Keratinocyte (primary cell): ENCODE measurements around the gene TXNDC17. TPM values are rescaled to one million over a fixed set of nuclear protein-coding genes. Genes with fewer than 3 reads are reported as not detected.
A peak's percentile ranks its signal among the peaks of the same experiment; 100 is the strongest.
"Not testable (repeated sequence)": the region's sequence is repeated elsewhere in the genome, so short reads cannot be mapped to it uniquely, and the experiment has no call there.

Source experiments
- DNase-seq: peaks from one replicate; pipeline ENCODE4 v3.0.0-alpha.2; 2011; ENCODE audit warnings: low read depth, missing footprints, low spot score
- FAIRE-seq: peaks from 2 replicates; lab custom pipeline; 2011; peaks lifted over from hg19 to GRCh38; lab: Jason Lieb, UNC
- H2AFZ ChIP-seq: 2 replicates; pipeline ENCODE4 v1.6.0; 2012; ENCODE audit warnings: low read length, control low read depth, inconsistent platforms; ENCODE audit not compliant: control insufficient read depth
- H3K27ac ChIP-seq: 2 replicates; pipeline ENCODE4 v1.5.1; 2011; ENCODE audit warnings: low read length; ENCODE audit not compliant: control insufficient read depth, insufficient read depth
- H3K27me3 ChIP-seq: 3 replicates; pipeline ENCODE4 v1.6.0; 2011; ENCODE audit warnings: low read length; ENCODE audit not compliant: control insufficient read depth, insufficient read depth; ENCODE audit errors: extremely low read depth
- H3K36me3 ChIP-seq, 2 experiments: 2 replicates in 1 of 2; 3 replicates in 1 of 2; pipeline ENCODE4 v1.5.1; 2011; ENCODE audit warnings: low read length in 2 of 2, mild to moderate bottlenecking in 1 of 2; ENCODE audit not compliant: control insufficient read depth in 2 of 2, insufficient read depth in 2 of 2; ENCODE audit errors: extremely low read depth in 1 of 2
- H3K4me1 ChIP-seq: 3 replicates; pipeline ENCODE4 v1.5.1; 2011; ENCODE audit warnings: low read length; ENCODE audit not compliant: control insufficient read depth, insufficient read depth; ENCODE audit errors: extremely low read depth
- H3K4me2 ChIP-seq: 3 replicates; pipeline ENCODE4 v1.6.0; 2011; ENCODE audit warnings: low read depth, low read length; ENCODE audit not compliant: control insufficient read depth, insufficient read depth; ENCODE audit errors: extremely low read depth
- H3K4me3 ChIP-seq, 3 experiments: fragments of 200-600 bp in 1 of 3; sonication (generic) in 1 of 3; 2 replicates in 2 of 3; 3 replicates in 1 of 3; pipeline ENCODE4 v1.5.1; 2011 to 2016; ENCODE audit warnings: low read length in 3 of 3, mild to moderate bottlenecking in 3 of 3, control low read depth in 2 of 3, inconsistent platforms in 1 of 3, low read depth in 1 of 3, mixed read lengths in 1 of 3, mixed run types in 1 of 3, moderate library complexity in 1 of 3; ENCODE audit not compliant: control insufficient read depth in 2 of 3, insufficient read depth in 2 of 3; ENCODE audit errors: extremely low read depth in 1 of 3
- H3K79me2 ChIP-seq: 2 replicates; pipeline ENCODE4 v1.6.0; 2012; ENCODE audit warnings: low read length; ENCODE audit not compliant: control insufficient read depth, insufficient read depth
- H3K9ac ChIP-seq: 3 replicates; pipeline ENCODE4 v1.6.0; 2011; ENCODE audit warnings: low read length; ENCODE audit not compliant: control insufficient read depth, insufficient read depth; ENCODE audit errors: extremely low read depth
- H3K9me1 ChIP-seq: 3 replicates; pipeline ENCODE4 v1.6.0; 2011; ENCODE audit warnings: low read length; ENCODE audit not compliant: control insufficient read depth, insufficient read depth; ENCODE audit errors: extremely low read depth
- H3K9me3 ChIP-seq: 2 replicates; pipeline ENCODE4 v1.5.1; 2012; ENCODE audit warnings: low read depth, low read length; ENCODE audit not compliant: control insufficient read depth
- H4K20me1 ChIP-seq: 3 replicates; pipeline ENCODE4 v1.6.0; 2011; ENCODE audit warnings: low read length; ENCODE audit not compliant: control insufficient read depth, insufficient read depth; ENCODE audit errors: extremely low read depth
- CTCF ChIP-seq, 3 experiments: IDR thresholded peaks in 1 of 3; conservative IDR thresholded peaks in 1 of 3; optimal IDR thresholded peaks in 1 of 3; 2 replicates in 2 of 3; 3 replicates in 1 of 3; pipeline versions ENCODE3 to v1.5.1; 2011; ENCODE audit warnings: low read length in 3 of 3, mild to moderate bottlenecking in 3 of 3, moderate library complexity in 2 of 3, control low read depth in 1 of 3, inconsistent platforms in 1 of 3; ENCODE audit not compliant: insufficient read depth in 2 of 3; ENCODE audit errors: extremely low read depth in 1 of 3
- EZH2 ChIP-seq: IDR thresholded peaks from one replicate; pipeline ENCODE4 v1.6.1; 2012; ENCODE audit warnings: inconsistent platforms, mild to moderate bottlenecking, low read length, moderate library complexity
- dilution Hi-C: fragments of 300-500 bp; cut with MboI; formaldehyde crosslinking; loops from one replicate; pipeline ENCODE4 v1.7.0; 2020; ENCODE audit warnings: low sequenced_read_pairs; ENCODE audit not compliant: extremely low pct_ligation_motif_present
- polyA plus RNA-seq, 5 experiments: library from polyadenylated mRNA; depleted of rRNA in 3 of 5; stranded (reverse) in 3 of 5; stranded (forward) in 1 of 5; unstranded in 1 of 5; fragments of >200 nt; gene quantifications; 1 replicate in 1 of 5; 2 replicates in 3 of 5; 3 replicates in 1 of 5; pipeline versions ENCODE4 v1.2.1 to v1.2.3, GENCODE V29; 2011 to 2012; ENCODE audit warnings: missing spikeins in 2 of 5, low read depth in 1 of 5, low replicate concordance in 1 of 5

The TXNDC17 gene
- polyA plus RNA-seq, 1 donor (not counting 4 experiments of a cell fraction or from before 2014, with no cell fraction given), result 1,215 TPM

- H3K27ac ChIP-seq, result no peak overlapping the region
- no peaks in the 10 kb centered on the region for H3K9me3 ChIP-seq
- no peak overlapping the region for H3K4me2 ChIP-seq
- DNase-seq (no peak), FAIRE-seq (no peak)
- H3K27me3 ChIP-seq, result no peaks in the 10 kb centered on the region
- dilution Hi-C loops, result no loop called here
- no peaks in the 10 kb centered on the region for H3K79me2 ChIP-seq
- H4K20me1 ChIP-seq, result no peaks in the 10 kb centered on the region
- H3K9ac ChIP-seq, result no peak overlapping the region
- no peaks in the 10 kb centered on the region for H3K9me1 ChIP-seq
- H3K4me3 ChIP-seq, result no peak overlapping the region
- peaks cover 11% of the 10 kb centered on the region for H3K4me1 ChIP-seq
- H2AFZ ChIP-seq, result no peak overlapping the region
- H3K36me3 ChIP-seq, result no peaks in the 10 kb centered on the region
- TF ChIP-seq EZH2 (no peak), CTCF (optimal IDR thresholded peaks at IDR 0.05 in 1 of 3, IDR thresholded peaks at IDR 0.05 in 1 of 3, conservative IDR thresholded peaks at IDR 0.05 in 1 of 3; ENCODE audit: extremely low read depth in 1 of 3, insufficient read depth in 2 of 3, low read length in 3 of 3) (no peak)
Measured at GRCh38 chr17:6661464-6661848, 20.6 kb downstream of the TXNDC17 start.

GRCh38 chr17:6663200-6663599 is 22.3 kb downstream of the TXNDC17 start:
- H2AFZ ChIP-seq, H4K20me1 ChIP-seq, H3K79me2 ChIP-seq, H3K36me3 ChIP-seq, H3K27ac ChIP-seq, H3K27me3 ChIP-seq, FAIRE-seq, DNase-seq, H3K9ac ChIP-seq, dilution Hi-C loops, H3K4me2 ChIP-seq, H3K9me1 ChIP-seq, H3K4me3 ChIP-seq, H3K9me3 ChIP-seq: not testable (repeated sequence)
- H3K4me1 ChIP-seq, result peaks cover 12% of the 10 kb centered on the region

- H3K4me1 ChIP-seq, result peaks cover 35% of the 10 kb centered on the region
- no peak for FAIRE-seq
- H3K4me2 ChIP-seq, result peak overlapping the region; percentile 63
- H3K4me3 ChIP-seq, result no peak overlapping the region
- no peaks in the 10 kb centered on the region for H3K9me3 ChIP-seq
- H3K9me1 ChIP-seq, result no peaks in the 10 kb centered on the region
- peak overlapping the region; percentile 52 for H2AFZ ChIP-seq
- no peaks in the 10 kb centered on the region for H3K27me3 ChIP-seq
- dilution Hi-C loops, result no loop called here
- peak overlapping the region; percentile 74 for H3K27ac ChIP-seq
- H4K20me1 ChIP-seq, result no peaks in the 10 kb centered on the region
- no peak for DNase-seq
- no peaks in the 10 kb centered on the region for H3K36me3 ChIP-seq
- H3K9ac ChIP-seq, result peak overlapping the region; percentile 42
- TF ChIP-seq CTCF (optimal IDR thresholded peaks at IDR 0.05 in 1 of 3, IDR thresholded peaks at IDR 0.05 in 1 of 3, conservative IDR thresholded peaks at IDR 0.05 in 1 of 3; ENCODE audit: extremely low read depth in 1 of 3, insufficient read depth in 2 of 3, low read length in 3 of 3), result peak; percentile 89 to 97 (median 96)
- TF ChIP-seq EZH2, result no peak
- H3K79me2 ChIP-seq, result no peaks in the 10 kb centered on the region
Measured at GRCh38 chr17:6666077-6666521, 25.2 kb downstream of the TXNDC17 start.
